ENCODE data around the gene PIGO. TPM values are rescaled to one million over a fixed set of nuclear protein-coding genes. Genes with fewer than 3 reads are reported as not detected.

The PIGO gene
- total and polyA plus RNA-seq, 10 of the 15 experiments (the other 5 are each of a cell fraction or from before 2014, with no cell fraction given): 8.2 to 23.3 (median 18.4) TPM

- TF ChIP-seq BACH1 (IDR thresholded peaks at IDR 0.05; ENCODE audit: borderline replicate concordance) (peak; percentile 77), BRCA1 (IDR thresholded peaks at IDR 0.05; ENCODE audit: low read depth, low read length) (0 out of 2 replicates have a peak, but pooled peaks have one; percentile 17), ELK1 (IDR thresholded peaks at IDR 0.05; ENCODE audit: low read depth, low read length) (no peak; the same call in 1 of the 2 replicates), HDGF (IDR thresholded peaks at IDR 0.05) (no peak), NFYB (IDR thresholded peaks at IDR 0.05; ENCODE audit: insufficient read depth, low read depth, low read length) (peak; percentile 86), POLR2AphosphoS2 (IDR thresholded peaks at IDR 0.05; ENCODE audit: low read depth, low read length) (no peak), SUZ12 (IDR thresholded peaks at IDR 0.05; ENCODE audit: unreplicated experiment) (no peak), MLLT1 (IDR thresholded peaks at IDR 0.05) (no peak), NFXL1 (IDR thresholded peaks at IDR 0.05; ENCODE audit: borderline replicate concordance) (no peak), POLR2A (IDR thresholded peaks at IDR 0.05; ENCODE audit: low read depth, low read length) (peak; percentile 92), CTCF (IDR thresholded peaks at IDR 0.05 in 2 of 3, conservative IDR thresholded peaks at IDR 0.05 in 1 of 3; ENCODE audit: control insufficient read depth in 2 of 3, extremely low read depth in 1 of 3, insufficient read depth in 1 of 3, low read depth in 3 of 3, low read length in 3 of 3) (no peak), RAD21 (IDR thresholded peaks at IDR 0.05; ENCODE audit: insufficient read depth, low read depth, low read length) (no peak), IRF3 (IDR thresholded peaks at IDR 0.05) (no peak), ATF2 (IDR thresholded peaks at IDR 0.05; ENCODE audit: low read length) (no peak), SRF (IDR thresholded peaks at IDR 0.05; ENCODE audit: low read depth in 2 of 2, low read length in 2 of 2) (0 out of 4 replicates have a peak, but pooled peaks of 1 of the 2 experiments have one; percentile 53), GABPA (IDR thresholded peaks at IDR 0.05; ENCODE audit: low read depth) (peak; percentile 80), DPF2 (IDR thresholded peaks at IDR 0.05) (peak; percentile 51), CHD4 (IDR thresholded peaks at IDR 0.05) (no peak), PBX3 (IDR thresholded peaks at IDR 0.05; ENCODE audit: insufficient replicate concordance, low read depth, low read length) (no peak), RFX5 (IDR thresholded peaks at IDR 0.05; ENCODE audit: low read depth, low read length) (peak; percentile 9; the same call in 1 of the 2 replicates)
Observed at GRCh38 chr9:35079426-35080341, 16.7 kb downstream of the PIGO start, which contains the start of gene FANCG (continued).
